ENCODE measurements around the gene SCAMP2.

The SCAMP2 gene

DNA sequence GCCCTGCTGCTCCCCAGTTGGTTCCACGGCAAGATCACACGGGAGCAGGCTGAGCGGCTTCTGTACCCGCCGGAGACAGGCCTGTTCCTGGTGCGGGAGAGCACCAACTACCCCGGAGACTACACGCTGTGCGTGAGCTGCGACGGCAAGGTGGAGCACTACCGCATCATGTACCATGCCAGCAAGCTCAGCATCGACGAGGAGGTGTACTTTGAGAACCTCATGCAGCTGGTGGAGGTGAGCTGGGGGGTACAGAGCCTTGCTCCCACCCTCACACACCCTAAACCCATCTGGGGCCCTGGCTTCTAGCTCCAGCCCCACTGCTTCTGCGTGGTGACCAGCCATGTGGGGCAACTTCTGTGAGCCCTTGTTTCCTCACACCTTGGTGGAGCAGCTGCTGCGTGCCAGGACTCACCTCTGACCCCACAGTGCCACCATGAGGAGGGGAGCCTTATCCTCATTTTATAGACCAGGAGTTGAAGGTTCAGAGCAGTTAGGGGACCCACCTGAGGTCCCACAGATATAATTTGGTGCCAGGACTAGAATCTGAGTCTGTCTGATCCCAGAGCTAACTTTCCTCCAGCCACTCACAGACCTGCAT, 73.8 kb downstream of the SCAMP2 start:
- no peak for DNase-seq (ENCODE audit: low read depth in 1 of 2, low spot score in 1 of 2)

DNA sequence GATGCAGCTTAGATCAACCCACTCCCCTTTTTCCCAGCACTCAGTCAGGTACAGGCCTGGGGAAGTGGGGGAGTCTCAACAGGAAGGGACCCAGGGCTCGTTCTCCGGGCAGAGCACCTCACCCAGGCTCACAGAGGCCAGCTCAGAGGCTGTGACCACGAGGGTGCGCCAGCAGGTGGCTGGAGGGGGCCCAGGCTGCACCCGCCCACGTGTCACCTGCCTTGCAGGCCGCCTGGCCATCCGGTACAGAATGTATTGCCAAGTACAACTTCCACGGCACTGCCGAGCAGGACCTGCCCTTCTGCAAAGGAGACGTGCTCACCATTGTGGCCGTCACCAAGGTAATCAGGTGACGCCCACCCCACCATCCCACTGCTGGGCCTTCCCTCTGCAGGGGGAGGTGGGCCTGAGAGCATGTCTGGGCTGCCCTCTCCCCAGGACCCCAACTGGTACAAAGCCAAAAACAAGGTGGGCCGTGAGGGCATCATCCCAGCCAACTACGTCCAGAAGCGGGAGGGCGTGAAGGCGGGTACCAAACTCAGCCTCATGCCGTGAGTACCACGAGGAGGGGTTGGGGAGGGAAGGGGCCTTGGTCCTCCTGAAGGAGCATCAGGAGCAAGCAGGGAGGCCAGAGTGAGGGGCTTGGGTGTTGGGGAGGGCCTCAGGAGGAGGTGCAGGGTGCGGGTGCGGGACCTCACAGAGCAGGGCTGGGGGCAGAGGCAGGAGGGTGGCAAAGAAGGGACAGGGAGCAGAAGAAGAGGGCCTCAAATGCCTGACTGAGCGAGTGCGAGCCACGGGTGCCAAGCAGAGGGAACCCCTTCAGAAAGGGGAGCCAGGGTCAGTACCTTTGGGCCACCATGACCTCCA, 74.5 kb downstream of the SCAMP2 start:
- DNase-seq (ENCODE audit: low read depth in 1 of 2, low spot score in 1 of 2): no peak

DNA sequence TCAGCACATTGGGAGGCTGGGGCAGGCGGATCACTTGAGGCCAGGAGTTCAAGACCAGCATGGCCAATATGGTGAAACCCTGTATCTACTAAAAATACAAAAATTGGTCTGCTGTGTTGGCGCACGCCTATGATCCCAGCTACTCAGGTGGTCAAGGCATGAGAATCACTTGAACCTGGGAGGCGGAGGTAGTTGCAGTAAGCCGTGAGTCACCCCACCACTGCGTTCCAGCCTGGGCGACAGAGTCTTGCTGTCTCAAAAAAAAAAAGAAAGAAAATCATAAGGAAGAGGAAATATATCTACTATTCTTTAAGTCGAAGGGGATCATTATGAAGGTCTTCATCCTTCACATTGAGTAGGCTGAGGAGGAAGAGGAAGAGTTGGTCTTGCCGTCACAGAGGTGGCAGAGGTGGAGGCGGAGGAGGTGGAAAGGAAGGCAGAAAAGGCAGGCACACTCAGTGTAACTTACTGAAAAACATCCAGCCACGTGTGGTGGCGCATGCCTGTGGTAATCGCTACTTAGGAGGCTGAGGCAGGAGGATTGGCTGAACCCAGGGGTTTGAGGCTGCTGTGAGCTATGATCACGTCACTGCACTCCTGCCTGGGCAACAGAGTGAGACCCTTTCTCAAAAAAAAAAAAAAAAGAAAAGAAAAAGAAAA, 77.1 kb downstream of the SCAMP2 start:
- no peak for DNase-seq (ENCODE audit: low read depth in 1 of 2, low spot score in 1 of 2)

DNA sequence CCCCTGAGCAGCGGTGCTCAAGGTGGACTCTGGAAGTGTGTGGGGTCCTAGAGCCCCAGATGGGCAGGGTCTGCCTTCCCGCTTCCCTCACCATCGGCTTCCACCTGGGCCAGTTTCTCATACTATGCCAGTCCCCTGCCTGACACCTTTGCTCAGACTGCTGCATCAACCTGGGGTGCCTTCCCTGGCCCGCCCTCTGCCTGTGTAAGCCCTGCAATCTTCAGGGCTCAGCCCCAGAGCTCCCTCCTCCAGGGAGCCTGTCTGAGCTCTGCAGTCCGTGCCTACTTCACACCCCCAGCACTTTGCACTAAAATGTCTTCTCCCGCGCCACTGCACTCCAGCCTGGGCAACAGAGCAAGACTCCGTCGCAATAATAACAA, 78.2 kb downstream of the SCAMP2 start:
- no peak for DNase-seq (ENCODE audit: low read depth in 1 of 2, low spot score in 1 of 2)

GRCh38 chr15:74794248-74794969, 78.8 kb downstream of the SCAMP2 start:
- DNase-seq (ENCODE audit: low read depth in 1 of 2, low spot score in 1 of 2): no peak
